Esophagus squamous epithelium (tissue), 4 donors: ENCODE results near the gene EEIG2.

ENCODE experiments used
- CTCF ChIP-seq, 6 experiments: fragments of 450-650 bp in 4 of 6; fragments of 200-600 bp in 2 of 6; sonication (generic) in 2 of 6; IDR thresholded peaks; one replicate each; pipeline ENCODE4 v1.5.1; 2016 to 2019; ENCODE audit warnings: antibody characterized with exemption in 6 of 6, mild to moderate bottlenecking in 4 of 6, moderate library complexity in 4 of 6
- POLR2A ChIP-seq, 4 donors: fragments of 450-650 bp; IDR thresholded peaks; one replicate each; pipeline ENCODE4 v1.6.1; 2017; ENCODE audit warnings: antibody characterized with exemption in 4 of 4, mild to moderate bottlenecking in 4 of 4, moderate library complexity in 3 of 4

GRCh38 chr1:108533351-108534083 lies 26.4 kb upstream of the EEIG2 start:
- TF ChIP-seq CTCF (IDR thresholded peaks at IDR 0.05): no peak
- TF ChIP-seq POLR2A (IDR thresholded peaks at IDR 0.05): no peak
